ENCODE results near the gene RAPGEF6. TPM values are rescaled to one million over a fixed set of nuclear protein-coding genes. Genes with fewer than 3 reads are reported as not detected.
A peak's percentile ranks its signal among the peaks of the same experiment; 100 is the strongest.

Gene RAPGEF6
- total and polyA plus RNA-seq, 2 of the 4 experiments (the other 2 are of a cell fraction): 5.8 to 18.8 TPM

GRCh38 chr5:131450941-131451340, 184.1 kb downstream of the RAPGEF6 start:
- intact Hi-C loops (cut with micrococcal nuclease): no loop called here
- no peak overlapping the region for H3K9ac ChIP-seq (ENCODE audit: low read depth, low read length)
- no peak overlapping the region for H3K4ac ChIP-seq (ENCODE audit: low read depth, low read length)
- TSS peak; percentile 40 for BruUV-seq (replicated peaks)
- no peak overlapping the region for H2BK5ac ChIP-seq (ENCODE audit: low read depth, low read length, poor library complexity, severe bottlenecking)
- no peak overlapping the region for H3K23ac ChIP-seq (ENCODE audit: low read depth, low read length)
- H3K27ac ChIP-seq (ENCODE audit: insufficient read depth, low read length): no peak overlapping the region
- no peak overlapping the region for H2AK5ac ChIP-seq (ENCODE audit: low read depth, low read length)
- H4K20me1 ChIP-seq (ENCODE audit: insufficient read depth, low read length): no peaks in the 10 kb centered on the region
- H3K9me3 ChIP-seq (ENCODE audit: control insufficient read depth, insufficient read depth, low read length): no peaks in the 10 kb centered on the region
- DNase-seq (no peak), ATAC-seq (ENCODE audit: low read depth) (peak; percentile 35)
- POLR2A ChIA-PET (ENCODE audit: unreplicated experiment): no interaction called here
- no peak overlapping the region for H2BK20ac ChIP-seq (ENCODE audit: low read depth, low read length)
- no peak overlapping the region for H2AFZ ChIP-seq (replicated peaks; ENCODE audit: low read length, poor library complexity)
- dilution Hi-C loops (cut with HindIII; ENCODE audit: low sequenced_read_pairs, unreplicated experiment): no loop called here
- no peak overlapping the region for H3K14ac ChIP-seq (replicated peaks; ENCODE audit: low read depth, low read length)
- no peaks in the 10 kb centered on the region for H3K27me3 ChIP-seq (ENCODE audit: control insufficient read depth, insufficient read depth, low read length)
- WGBS, 2 experiments (ENCODE audit: extremely low coverage in 2 of 2, insufficient read length in 1 of 2): 100% methylated on average over 1 of the region's 2 CpGs; no CpG with 5 or more reads in 1 of the 2 experiments
- in situ Hi-C loops (cut with MboI; ENCODE audit: low sequenced_read_pairs): no loop called here
- H3K4me1 ChIP-seq (ENCODE audit: control insufficient read depth, insufficient read depth, low read length): no peaks in the 10 kb centered on the region
- H4K91ac ChIP-seq (ENCODE audit: insufficient read depth, low read depth, low read length): no peak overlapping the region
- H3K4me2 ChIP-seq (ENCODE audit: low read depth, low read length): no peak overlapping the region
- no peak overlapping the region for H2BK15ac ChIP-seq (ENCODE audit: low read depth, low read length)
- H4K8ac ChIP-seq (ENCODE audit: low read depth in 2 of 2, low read length in 2 of 2): no peak overlapping the region
- no peak overlapping the region for H3K18ac ChIP-seq (ENCODE audit: low read depth, low read length)
- H3K9me1 ChIP-seq (ENCODE audit: insufficient read depth, low read length): no peaks in the 10 kb centered on the region
- no peak overlapping the region for H3K56ac ChIP-seq (ENCODE audit: extremely low read depth, insufficient read depth, low read length)
- CTCF ChIA-PET: no interaction called here
- H4K5ac ChIP-seq (ENCODE audit: low read depth, low read length): no peak overlapping the region
- H3K4me3 ChIP-seq (ENCODE audit: insufficient read depth, low read depth, low read length): no peak overlapping the region
- no peaks in the 10 kb centered on the region; a peak in 1 of 4 replicates for H3K79me1 ChIP-seq (ENCODE audit: low read depth in 1 of 2, low read length in 2 of 2)
- H2AK9ac ChIP-seq (replicated peaks; ENCODE audit: low read depth, low read length, poor library complexity): no peak overlapping the region
- peaks cover 11% of the 10 kb centered on the region for H3K36me3 ChIP-seq (ENCODE audit: control insufficient read depth, insufficient read depth, low read length)
- H2BK120ac ChIP-seq (ENCODE audit: low read depth, low read length): no peak overlapping the region
- no peak for TF ChIP-seq RCOR1 (IDR thresholded peaks at IDR 0.05; ENCODE audit: insufficient replicate concordance, low read length)
- no peak for TF ChIP-seq NFE2L2 (IDR thresholded peaks at IDR 0.05; ENCODE audit: low read depth, low read length)
- no peak for TF ChIP-seq SMC3 (IDR thresholded peaks at IDR 0.05; ENCODE audit: low read depth, low read length)
- TF ChIP-seq MAFK (IDR thresholded peaks at IDR 0.05; ENCODE audit: low read depth, low read length): no peak
- no peak for TF ChIP-seq MAZ (IDR thresholded peaks at IDR 0.05; ENCODE audit: borderline replicate concordance, low read depth, low read length)
- no peak for TF ChIP-seq CHD1 (IDR thresholded peaks at IDR 0.05; ENCODE audit: low read depth, low read length)
- TF ChIP-seq ELK1 (IDR thresholded peaks at IDR 0.05; ENCODE audit: borderline replicate concordance, low read depth, low read length): no peak
- no peak for TF ChIP-seq BHLHE40 (IDR thresholded peaks at IDR 0.05; ENCODE audit: low read depth, low read length)
- TF ChIP-seq MXI1 (IDR thresholded peaks at IDR 0.05; ENCODE audit: borderline replicate concordance, low read depth, low read length): no peak
- no peak for TF ChIP-seq USF2 (IDR thresholded peaks at IDR 0.05; ENCODE audit: low read depth, low read length)
- TF ChIP-seq POLR2A (IDR thresholded peaks at IDR 0.05; ENCODE audit: low read depth, low read length): no peak
- no peak for TF ChIP-seq FOS (IDR thresholded peaks at IDR 0.05; ENCODE audit: low read depth, low read length)
- TF ChIP-seq RAD21 (IDR thresholded peaks at IDR 0.05; ENCODE audit: low read length): no peak
- no peak for TF ChIP-seq CTCF (conservative IDR thresholded peaks at IDR 0.05; ENCODE audit: low read depth, low read length)
- TF ChIP-seq RFX5 (IDR thresholded peaks at IDR 0.05; ENCODE audit: low read depth, low read length): no peak
- no peak for TF ChIP-seq CEBPB (IDR thresholded peaks at IDR 0.05; ENCODE audit: low read depth, low read length)

All from IMR-90 (cell line).